Neural progenitor cell (in vitro differentiated cells): ENCODE measurements around the gene AGPAT4. TPM values are rescaled to one million over a fixed set of nuclear protein-coding genes. Genes with fewer than 3 reads are reported as not detected.
"Not testable (repeated sequence)": the region's sequence is repeated elsewhere in the genome, so short reads cannot be mapped to it uniquely, and the experiment has no call there.

Experiments
- DNase-seq: peaks from one replicate; pipeline ENCODE4 v3.0.0-alpha.2; 2016; ENCODE audit warnings: low spot score
- H2AFZ ChIP-seq: fragments of 200-600 bp; sonication (generic); replicated peaks from 2 replicates; pipeline ENCODE4 v1.6.1; 2016; ENCODE audit warnings: antibody characterized with exemption
- H3F3A ChIP-seq: fragments of 200-600 bp; sonication (generic); 2 replicates; pipeline ENCODE4 v1.6.1; 2016; ENCODE audit warnings: antibody characterized with exemption, low read depth
- H3K27ac ChIP-seq: fragments of 200-600 bp; sonication (generic); 2 replicates; pipeline ENCODE4 v1.5.1; 2016; ENCODE audit warnings: mild to moderate bottlenecking
- H3K27me3 ChIP-seq: fragments of 200-600 bp; sonication (generic); 2 replicates; pipeline ENCODE4 v1.6.1; 2016; ENCODE audit warnings: mild to moderate bottlenecking, moderate library complexity
- H3K36me3 ChIP-seq: fragments of 200-600 bp; sonication (generic); 2 replicates; pipeline ENCODE4 v1.5.1; 2016
- H3K4me1 ChIP-seq: fragments of 200-600 bp; sonication (generic); 2 replicates; pipeline ENCODE4 v1.6.1; 2016; ENCODE audit warnings: mixed run types
- H3K4me2 ChIP-seq: fragments of 200-600 bp; sonication (generic); 2 replicates; pipeline ENCODE4 v1.6.1; 2016
- H3K4me3 ChIP-seq: fragments of 200-600 bp; sonication (generic); 2 replicates; pipeline ENCODE4 v1.5.1; 2016
- H3K79me2 ChIP-seq: fragments of 200-600 bp; sonication (generic); 2 replicates; pipeline ENCODE4 v1.6.1; 2016; ENCODE audit warnings: low read depth
- H3K9ac ChIP-seq: fragments of 200-600 bp; sonication (generic); 2 replicates; pipeline ENCODE4 v1.6.1; 2016
- H3K9me3 ChIP-seq: fragments of 200-600 bp; sonication (generic); 2 replicates; pipeline ENCODE4 v1.5.1; 2016; ENCODE audit warnings: low read depth
- H4K20me1 ChIP-seq: fragments of 200-600 bp; sonication (generic); 2 replicates; pipeline ENCODE4 v1.6.1; 2016; ENCODE audit warnings: low read depth
- H3K27ac Mint-ChIP-seq: 3 replicates; pipeline ENCODE4 v1.8.0; 2021; ENCODE audit warnings: mixed read lengths
- H3K27me3 Mint-ChIP-seq: 2 replicates; pipeline ENCODE4 v1.8.0; 2022; ENCODE audit warnings: low read depth, mild to moderate bottlenecking, inconsistent platforms, moderate library complexity, mixed read lengths; ENCODE audit not compliant: insufficient read depth
- H3K36me3 Mint-ChIP-seq: 3 replicates; pipeline ENCODE4 v1.8.0; 2021; ENCODE audit warnings: mixed read lengths
- H3K4me1 Mint-ChIP-seq: 3 replicates; pipeline ENCODE4 v1.8.0; 2021; ENCODE audit warnings: mixed read lengths
- H3K4me3 Mint-ChIP-seq: 3 replicates; pipeline ENCODE4 v1.8.0; 2021; ENCODE audit warnings: mild to moderate bottlenecking, moderate library complexity, mixed read lengths
- H3K9me3 Mint-ChIP-seq: 3 replicates; pipeline ENCODE4 v1.8.0; 2020; ENCODE audit warnings: mixed read lengths
- CTCF ChIP-seq: fragments of 200-600 bp; sonication (generic); IDR thresholded peaks from 2 replicates; pipeline ENCODE4 v1.5.1; 2017; ENCODE audit warnings: antibody characterized with exemption, mild to moderate bottlenecking
- EZH2 ChIP-seq: fragments of 200-600 bp; sonication (generic); IDR thresholded peaks from 2 replicates; pipeline ENCODE4 v1.6.1; 2017; ENCODE audit warnings: antibody characterized with exemption, mild to moderate bottlenecking, moderate library complexity
- EZH2phosphoT487 ChIP-seq: fragments of 200-600 bp; sonication (generic); IDR thresholded peaks from 2 replicates; pipeline ENCODE4 v1.6.1; 2017; ENCODE audit warnings: antibody characterized with exemption
- total RNA-seq: library from RNA; depleted of rRNA; stranded (reverse); fragments of >200 nt; gene quantifications from 2 replicates; pipeline ENCODE4 v1.2.3, GENCODE V29; 2015; ENCODE audit warnings: low replicate concordance

Gene AGPAT4
- total RNA-seq, 1 donor from 2014 or later = 30.5 TPM

GRCh38 chr6:161316531-161316930 lies 42.7 kb upstream of the AGPAT4 start:
- TF ChIP-seq EZH2 = no peak
- Histone ChIP-seq H3K27ac (no peak overlapping the region), H3K9me3 (no peaks in the 10 kb centered on the region), H3F3A (no peaks in the 10 kb centered on the region), H3K9ac (no peak overlapping the region), H3K4me2 (no peak overlapping the region), H2AFZ (no peak overlapping the region), H4K20me1 (no peaks in the 10 kb centered on the region), H3K79me2 (no peaks in the 10 kb centered on the region), H3K36me3 (no peaks in the 10 kb centered on the region), H3K27me3 (no peaks in the 10 kb centered on the region), H3K4me3 (no peak overlapping the region), H3K4me1 (peaks cover 15% of the 10 kb centered on the region)
- H3K27ac Mint-ChIP-seq = no peak overlapping the region
- H3K36me3 Mint-ChIP-seq = no peaks in the 10 kb centered on the region
- H3K27me3 Mint-ChIP-seq = peaks cover 2% of the 10 kb centered on the region
- H3K4me3 Mint-ChIP-seq = no peak overlapping the region
- no peak for DNase-seq
- H3K4me1 Mint-ChIP-seq = peaks cover 15% of the 10 kb centered on the region
- peaks cover 4% of the 10 kb centered on the region for H3K9me3 Mint-ChIP-seq

DNA sequence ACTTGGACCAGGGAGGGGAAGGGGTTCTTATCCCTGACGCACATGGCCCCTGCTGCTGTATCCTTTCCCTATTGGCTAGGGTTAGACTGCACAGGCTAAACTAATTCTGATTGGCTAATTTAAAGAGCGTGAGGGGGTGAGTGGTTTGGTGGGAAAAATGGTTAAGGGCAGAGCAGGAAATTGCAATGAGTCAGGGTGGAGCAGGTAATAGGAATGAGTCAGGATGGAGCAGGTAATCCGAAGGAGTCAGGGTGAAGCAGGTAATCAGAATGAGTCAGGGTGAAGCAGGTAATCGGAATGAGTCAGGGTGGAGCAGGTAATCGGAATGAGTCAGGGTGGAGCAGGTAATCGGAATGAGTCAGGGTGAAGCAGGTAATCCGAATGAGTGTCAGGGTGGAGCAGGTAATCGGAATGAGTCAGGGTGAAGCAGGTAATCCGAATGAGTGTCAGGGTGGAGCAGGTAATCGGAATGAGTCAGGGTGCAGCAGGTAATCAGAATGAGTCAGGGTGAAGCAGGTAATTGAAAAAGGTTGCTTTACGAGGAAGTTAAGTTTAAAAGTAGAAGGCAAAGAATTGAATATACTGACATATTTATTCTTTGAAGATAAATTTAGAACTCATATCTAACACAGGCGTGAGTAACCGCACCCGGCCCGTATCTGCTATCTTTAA lies 41.5 kb upstream of the AGPAT4 start:
- H3F3A ChIP-seq, H3K4me3 Mint-ChIP-seq, H3K4me2 ChIP-seq, H3K9me3 ChIP-seq, H3K36me3 Mint-ChIP-seq, H3K4me3 ChIP-seq, H3K9me3 Mint-ChIP-seq, H3K27ac ChIP-seq, H2AFZ ChIP-seq, H3K27ac Mint-ChIP-seq, DNase-seq, H3K79me2 ChIP-seq, H4K20me1 ChIP-seq, H3K36me3 ChIP-seq, H3K9ac ChIP-seq, H3K27me3 ChIP-seq, H3K27me3 Mint-ChIP-seq: not testable (repeated sequence)
- H3K4me1 ChIP-seq = peaks cover 15% of the 10 kb centered on the region
- H3K4me1 Mint-ChIP-seq = peaks cover 15% of the 10 kb centered on the region

GRCh38 chr6:161314541-161315245 lies 40.8 kb upstream of the AGPAT4 start:
- H3K9me3 Mint-ChIP-seq, H3K79me2 ChIP-seq, H3K27me3 Mint-ChIP-seq, H2AFZ ChIP-seq, H3K27ac Mint-ChIP-seq, H3K4me2 ChIP-seq, H3K9me3 ChIP-seq, H4K20me1 ChIP-seq, H3K4me3 Mint-ChIP-seq, H3K4me3 ChIP-seq, H3K36me3 ChIP-seq, H3K9ac ChIP-seq, DNase-seq, H3K36me3 Mint-ChIP-seq, H3K27ac ChIP-seq, H3F3A ChIP-seq, H3K27me3 ChIP-seq: not testable (repeated sequence)
- peaks cover 15% of the 10 kb centered on the region for H3K4me1 ChIP-seq
- peaks cover 15% of the 10 kb centered on the region for H3K4me1 Mint-ChIP-seq

DNA sequence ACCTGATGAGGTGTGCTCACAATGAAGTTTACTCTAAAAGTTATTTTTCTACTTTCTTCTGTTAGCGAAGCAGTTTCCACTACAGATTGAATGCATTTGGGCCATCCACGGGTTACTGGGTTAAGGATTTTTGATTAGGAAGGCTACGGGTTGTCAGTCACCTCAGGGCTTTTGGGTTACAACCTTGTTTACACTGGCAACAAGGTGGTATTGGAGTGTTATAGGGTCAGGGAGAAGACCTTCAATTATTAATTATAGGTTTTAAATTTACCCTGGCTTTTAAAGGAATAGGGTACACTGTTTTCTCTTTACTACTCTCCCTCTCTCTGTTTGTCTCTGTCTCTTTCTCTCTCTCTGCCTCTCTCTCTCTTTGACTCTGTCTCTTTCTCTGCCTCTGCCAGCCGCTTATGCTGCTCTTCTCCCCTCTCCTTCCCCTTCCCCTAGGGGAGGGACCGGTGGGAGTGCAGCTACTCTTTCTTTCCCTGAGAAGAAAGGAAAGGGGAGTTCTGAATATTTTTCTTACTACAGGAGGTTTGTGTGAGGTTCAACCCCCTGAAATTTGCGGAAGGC lies 40.2 kb upstream of the AGPAT4 start:
- Histone ChIP-seq H3K36me3 (no peaks in the 10 kb centered on the region), H3K4me2 (no peak overlapping the region), H3K9ac (no peak overlapping the region), H4K20me1 (no peaks in the 10 kb centered on the region), H3K27me3 (no peaks in the 10 kb centered on the region), H3K9me3 (no peaks in the 10 kb centered on the region), H3K79me2 (no peaks in the 10 kb centered on the region), H3K4me1 (peaks cover 12% of the 10 kb centered on the region), H3K27ac (no peak overlapping the region), H3F3A (no peaks in the 10 kb centered on the region), H3K4me3 (no peak overlapping the region), H2AFZ (no peak overlapping the region)
- no peak overlapping the region for H3K27ac Mint-ChIP-seq
- no peaks in the 10 kb centered on the region for H3K9me3 Mint-ChIP-seq
- no peaks in the 10 kb centered on the region for H3K36me3 Mint-ChIP-seq
- no peak for TF ChIP-seq EZH2phosphoT487
- no peak for TF ChIP-seq EZH2
- no peak for TF ChIP-seq CTCF
- H3K4me1 Mint-ChIP-seq = peaks cover 11% of the 10 kb centered on the region
- H3K4me3 Mint-ChIP-seq = no peak overlapping the region
- peaks cover 2% of the 10 kb centered on the region for H3K27me3 Mint-ChIP-seq
- no peak for DNase-seq

DNA sequence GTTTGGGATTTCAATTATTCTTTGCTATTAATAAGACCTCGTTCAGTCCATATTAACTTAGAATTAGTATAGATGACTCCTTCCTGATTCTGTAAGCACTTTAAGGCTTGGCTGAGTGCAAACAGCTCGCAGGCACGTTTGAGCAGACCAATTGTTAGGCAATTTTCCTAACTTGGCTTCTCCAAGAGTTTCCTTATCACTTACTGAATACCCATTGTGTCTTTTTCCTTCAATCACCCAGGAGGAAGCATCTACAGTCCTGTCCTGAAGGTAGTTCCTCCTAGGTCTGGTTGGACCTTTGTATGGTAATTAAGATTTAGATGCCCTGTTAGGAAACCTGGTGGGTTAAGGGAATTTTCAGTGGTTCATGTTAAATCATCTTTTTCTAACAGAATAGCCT lies 39.6 kb upstream of the AGPAT4 start:
- H3F3A ChIP-seq, H3K27me3 ChIP-seq, H3K9me3 Mint-ChIP-seq, H3K36me3 ChIP-seq, H3K4me3 Mint-ChIP-seq, H4K20me1 ChIP-seq, H3K27ac ChIP-seq, H3K4me3 ChIP-seq, H3K36me3 Mint-ChIP-seq, H2AFZ ChIP-seq, H3K4me1 Mint-ChIP-seq, H3K79me2 ChIP-seq, H3K4me1 ChIP-seq, H3K4me2 ChIP-seq, H3K27me3 Mint-ChIP-seq, DNase-seq, H3K27ac Mint-ChIP-seq, H3K9ac ChIP-seq, H3K9me3 ChIP-seq: not testable (repeated sequence)

GRCh38 chr6:161309774-161310173 lies 35.9 kb upstream of the AGPAT4 start:
- not testable (repeated sequence) for H3K4me3 Mint-ChIP-seq, H3K27ac Mint-ChIP-seq, H2AFZ ChIP-seq

More at GRCh38 chr6:161309774-161310173, 35.9 kb upstream of the AGPAT4 start:
- not testable (repeated sequence) for H3K27me3 Mint-ChIP-seq, H3K27me3 ChIP-seq, H3K9me3 Mint-ChIP-seq, DNase-seq, H3K4me2 ChIP-seq, H3K4me1 ChIP-seq, H3K27ac ChIP-seq, H3K36me3 ChIP-seq, H4K20me1 ChIP-seq, H3K9ac ChIP-seq, H3F3A ChIP-seq, H3K79me2 ChIP-seq, H3K9me3 ChIP-seq, H3K4me3 ChIP-seq, H3K36me3 Mint-ChIP-seq, H3K4me1 Mint-ChIP-seq
